Measurements from ENCODE around the gene GRAPL.
"Not testable (repeated sequence)": the region's sequence is repeated elsewhere in the genome, so short reads cannot be mapped to it uniquely, and the experiment has no call there.

- TF ChIP-seq, protein P1, sequence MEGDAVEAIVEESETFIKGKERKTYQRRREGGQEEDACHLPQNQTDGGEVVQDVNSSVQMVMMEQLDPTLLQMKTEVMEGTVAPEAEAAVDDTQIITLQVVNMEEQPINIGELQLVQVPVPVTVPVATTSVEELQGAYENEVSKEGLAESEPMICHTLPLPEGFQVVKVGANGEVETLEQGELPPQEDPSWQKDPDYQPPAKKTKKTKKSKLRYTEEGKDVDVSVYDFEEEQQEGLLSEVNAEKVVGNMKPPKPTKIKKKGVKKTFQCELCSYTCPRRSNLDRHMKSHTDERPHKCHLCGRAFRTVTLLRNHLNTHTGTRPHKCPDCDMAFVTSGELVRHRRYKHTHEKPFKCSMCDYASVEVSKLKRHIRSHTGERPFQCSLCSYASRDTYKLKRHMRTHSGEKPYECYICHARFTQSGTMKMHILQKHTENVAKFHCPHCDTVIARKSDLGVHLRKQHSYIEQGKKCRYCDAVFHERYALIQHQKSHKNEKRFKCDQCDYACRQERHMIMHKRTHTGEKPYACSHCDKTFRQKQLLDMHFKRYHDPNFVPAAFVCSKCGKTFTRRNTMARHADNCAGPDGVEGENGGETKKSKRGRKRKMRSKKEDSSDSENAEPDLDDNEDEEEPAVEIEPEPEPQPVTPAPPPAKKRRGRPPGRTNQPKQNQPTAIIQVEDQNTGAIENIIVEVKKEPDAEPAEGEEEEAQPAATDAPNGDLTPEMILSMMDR (IDR thresholded peaks at IDR 0.05): not testable (repeated sequence)
- TF ChIP-seq POLR2A, EP300 (IDR thresholded peaks at IDR 0.05): not testable (repeated sequence)
Observed at GRCh38 chr17:19133793-19134192, 6.4 kb downstream of the GRAPL start.

Measured in ovary (tissue), 3 donors.